RPMI8226 (cell line): Measurements from ENCODE around the gene PIGB.
"Not testable (repeated sequence)": the region's sequence is repeated elsewhere in the genome, so short reads cannot be mapped to it uniquely, and the experiment has no call there.

Experiments used
- DNase-seq: peaks from one replicate; pipeline ENCODE4 v3.0.0-alpha.2; 2015

The PIGB gene

DNA sequence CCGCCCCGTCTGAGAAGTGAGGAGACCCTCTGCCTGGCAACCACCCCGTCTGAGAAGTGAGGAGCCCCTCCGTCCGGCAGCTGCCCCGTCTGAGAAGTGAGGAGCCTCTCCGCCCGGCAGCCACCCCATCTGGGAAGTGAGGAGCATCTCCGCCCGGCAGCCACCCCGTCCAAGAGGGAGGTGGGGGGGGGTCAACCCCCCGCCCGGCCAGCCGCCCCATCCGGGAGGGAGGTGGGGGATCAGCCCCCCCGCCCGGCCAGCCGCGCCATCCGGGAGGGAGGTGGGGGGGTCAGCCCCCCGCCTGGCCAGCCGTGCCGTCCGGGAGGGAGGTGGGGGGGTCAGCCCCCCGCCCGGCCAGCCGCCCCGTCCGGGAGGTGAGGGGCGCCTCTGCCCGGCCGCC lies 16.2 kb upstream of the PIGB start:
- not testable (repeated sequence) for DNase-seq

- DNase-seq: peak; percentile 49
These were observed 665 bp downstream of the PIGB start for GRCh38 chr15:55319537-55320237.

- no peak for DNase-seq
These were observed 1.2 kb downstream of the PIGB start for GRCh38 chr15:55320238-55320550.

DNA sequence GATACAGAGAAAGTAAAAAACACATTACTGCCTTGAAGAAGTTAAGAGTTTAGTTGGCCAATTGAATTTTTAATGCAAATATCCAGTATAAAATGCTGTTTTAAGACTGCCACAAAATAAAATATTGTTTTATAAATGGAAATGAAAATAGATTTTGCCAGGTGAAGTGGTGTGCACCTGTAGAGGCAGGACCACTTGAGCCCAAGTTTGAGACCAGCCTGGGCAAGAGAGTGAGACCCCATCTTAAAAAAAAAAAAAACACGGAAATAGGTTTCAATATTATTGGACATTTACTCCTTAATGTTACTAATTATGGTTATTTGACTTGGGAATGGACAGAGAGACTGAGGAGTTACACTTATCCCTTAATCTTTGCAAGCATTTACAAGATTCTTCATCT lies 1.9 kb downstream of the PIGB start:
- DNase-seq: no peak

GRCh38 chr15:55322467-55322866 lies 3.4 kb downstream of the PIGB start:
- no peak for DNase-seq

DNA sequence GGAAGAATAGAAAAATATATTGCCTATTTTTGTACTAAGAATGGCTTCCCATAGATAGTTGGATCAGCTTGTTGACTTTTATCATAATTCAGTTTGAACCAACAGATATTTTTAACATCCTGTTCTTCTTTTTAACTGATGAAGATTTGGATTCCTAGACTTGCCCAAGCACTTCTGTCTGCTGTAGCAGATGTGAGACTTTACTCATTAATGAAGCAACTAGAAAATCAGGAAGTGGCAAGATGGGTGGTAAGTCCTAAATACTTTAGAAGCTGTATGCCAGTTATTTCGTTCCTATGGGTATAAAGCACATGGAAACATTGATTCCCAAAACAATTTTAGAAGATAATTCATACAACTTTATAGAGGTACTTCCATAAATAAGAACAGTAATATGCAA lies 8.4 kb downstream of the PIGB start:
- DNase-seq: no peak

DNA sequence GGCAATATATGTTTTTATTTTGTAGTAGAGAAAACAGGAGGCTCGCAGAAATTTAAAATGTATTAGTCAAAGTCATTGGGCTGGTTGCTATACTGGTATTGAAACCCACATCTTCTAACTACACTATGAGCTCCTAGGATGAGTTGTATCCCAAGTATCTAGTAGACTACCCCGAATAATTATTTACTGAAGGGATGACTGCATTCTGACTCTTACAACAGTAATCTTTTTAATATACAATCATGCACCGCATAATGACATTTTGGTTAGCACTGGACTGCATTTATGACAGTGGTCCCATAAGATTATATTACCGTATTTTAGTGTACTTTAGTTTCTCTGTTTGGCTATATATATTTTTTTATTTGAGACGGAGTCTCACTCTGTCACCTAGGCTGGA lies 15.3 kb downstream of the PIGB start:
- DNase-seq: no peak

DNA sequence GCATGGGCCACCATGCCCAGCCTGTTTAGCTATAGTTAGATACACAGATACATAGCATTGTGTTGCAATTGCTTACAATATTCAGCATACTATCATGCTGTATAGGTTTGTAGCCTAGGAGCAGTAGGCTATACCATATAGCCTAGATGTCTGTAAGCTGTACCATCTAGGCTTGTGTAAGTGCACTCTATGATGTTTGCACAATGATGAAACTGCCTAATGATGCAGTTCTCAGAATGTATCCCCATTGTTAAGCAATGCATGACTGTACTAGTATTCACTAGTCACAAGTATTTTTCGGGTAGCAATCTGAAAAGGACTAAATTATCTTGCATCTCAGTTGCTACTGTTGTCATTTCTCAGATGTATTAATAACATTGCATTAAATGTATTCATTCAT lies 16.0 kb downstream of the PIGB start:
- no peak for DNase-seq

GRCh38 chr15:55337160-55337559 lies 18.1 kb downstream of the PIGB start:
- DNase-seq: no peak

GRCh38 chr15:55343168-55343567 lies 24.1 kb downstream of the PIGB start:
- DNase-seq: no peak

GRCh38 chr15:55344206-55344605 lies 25.2 kb downstream of the PIGB start:
- DNase-seq: no peak

DNA sequence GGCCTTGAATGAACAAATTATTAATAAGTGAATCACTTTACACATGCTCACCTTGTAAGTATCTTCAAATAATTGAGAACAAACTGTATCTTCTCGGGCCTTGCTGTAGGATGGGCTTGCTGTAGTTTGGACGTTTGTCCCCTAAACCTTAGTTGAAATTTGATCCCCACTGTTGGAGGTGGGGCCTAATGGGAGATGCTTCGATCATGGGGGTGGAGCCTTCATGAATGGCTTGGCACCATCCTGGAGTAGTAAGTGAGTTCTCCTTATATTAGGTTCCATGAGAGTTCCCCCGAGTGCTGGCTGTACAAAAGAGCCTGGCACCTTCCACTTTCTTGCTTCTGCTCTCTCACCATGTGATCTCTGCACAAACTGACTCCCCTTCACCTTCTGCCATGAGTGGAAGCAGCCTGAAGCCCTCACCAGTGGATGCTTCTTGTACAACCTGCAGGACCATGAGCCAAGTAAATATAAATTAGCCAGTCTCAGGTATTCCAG lies 29.3 kb downstream of the PIGB start:
- no peak for DNase-seq

DNA sequence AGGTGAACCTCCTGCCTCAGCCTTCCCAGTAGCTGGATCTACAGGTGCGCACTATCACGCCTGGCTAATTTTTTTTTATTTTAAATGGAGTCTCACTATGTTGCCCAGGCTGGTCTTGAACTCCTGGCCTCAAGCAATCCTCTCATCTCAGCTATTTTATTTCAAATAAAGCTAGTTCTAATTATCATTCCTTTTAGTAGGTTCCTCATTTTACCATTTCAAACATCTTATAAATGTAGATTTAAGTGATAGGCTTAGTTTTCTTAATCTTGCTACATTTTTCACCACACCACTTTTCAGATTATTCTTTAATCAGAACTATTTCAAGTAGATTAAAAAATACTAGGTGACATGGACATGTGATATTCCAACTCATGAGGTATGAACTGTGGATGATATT lies 30.3 kb downstream of the PIGB start:
- no peak for DNase-seq

DNA sequence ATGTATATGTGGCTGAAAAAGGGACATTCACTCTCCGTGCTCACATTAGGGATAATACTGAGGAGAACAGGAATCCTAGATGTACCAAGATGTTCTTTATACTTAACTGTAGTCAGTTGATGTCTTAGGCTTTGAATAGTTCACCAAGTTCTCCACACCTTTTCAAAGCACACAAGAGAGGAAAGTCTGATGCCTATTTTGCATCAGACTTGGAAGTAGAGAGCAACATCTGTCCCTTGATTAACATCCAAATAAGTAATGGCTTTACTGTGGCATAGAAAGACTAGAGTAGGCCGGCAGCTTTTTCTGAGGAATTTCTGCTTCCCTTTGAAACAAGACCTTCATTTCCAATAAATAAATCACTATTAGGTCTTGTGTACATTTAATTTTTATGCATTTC lies 34.0 kb downstream of the PIGB start:
- no peak for DNase-seq

GRCh38 chr15:55356985-55357585 lies 38.1 kb downstream of the PIGB start:
- no peak for DNase-seq

DNA sequence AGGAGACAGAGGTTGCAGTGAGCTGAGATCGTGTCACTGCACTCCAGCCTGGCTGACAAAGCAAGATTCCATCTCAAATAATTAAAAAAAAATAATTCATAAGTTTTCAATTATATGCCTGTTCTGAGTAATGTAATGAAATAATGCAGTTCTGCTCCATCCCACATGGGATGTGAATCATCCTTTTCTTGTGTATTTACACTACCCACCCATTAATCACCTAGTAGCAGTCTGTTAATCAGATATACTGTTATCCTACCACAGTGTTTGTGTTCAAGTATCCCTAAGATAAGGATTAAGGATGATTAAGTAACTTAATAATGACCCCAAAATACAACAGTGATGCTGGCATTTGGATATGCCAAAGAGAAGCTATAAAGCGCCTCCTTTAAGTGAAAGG lies 38.8 kb downstream of the PIGB start:
- no peak for DNase-seq

DNA sequence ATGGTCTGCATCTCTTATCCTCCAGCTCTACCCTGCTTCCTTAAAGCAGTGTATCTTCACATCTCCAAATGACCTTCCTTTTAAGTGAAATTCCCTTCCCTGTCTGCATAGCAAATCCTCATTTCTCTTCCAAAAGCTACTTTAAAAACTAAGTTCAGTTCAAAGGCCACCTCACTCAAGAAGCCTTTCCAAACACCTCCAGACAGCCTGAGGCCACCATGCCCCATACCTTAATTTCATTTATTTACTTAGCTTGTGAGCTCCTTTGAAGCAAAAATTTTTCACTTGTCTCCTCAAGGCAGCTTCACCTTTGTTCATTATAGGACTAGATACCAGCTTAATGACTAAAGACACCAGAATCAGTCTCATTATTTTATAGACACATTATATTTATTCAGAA lies 39.4 kb downstream of the PIGB start:
- no peak for DNase-seq

DNA sequence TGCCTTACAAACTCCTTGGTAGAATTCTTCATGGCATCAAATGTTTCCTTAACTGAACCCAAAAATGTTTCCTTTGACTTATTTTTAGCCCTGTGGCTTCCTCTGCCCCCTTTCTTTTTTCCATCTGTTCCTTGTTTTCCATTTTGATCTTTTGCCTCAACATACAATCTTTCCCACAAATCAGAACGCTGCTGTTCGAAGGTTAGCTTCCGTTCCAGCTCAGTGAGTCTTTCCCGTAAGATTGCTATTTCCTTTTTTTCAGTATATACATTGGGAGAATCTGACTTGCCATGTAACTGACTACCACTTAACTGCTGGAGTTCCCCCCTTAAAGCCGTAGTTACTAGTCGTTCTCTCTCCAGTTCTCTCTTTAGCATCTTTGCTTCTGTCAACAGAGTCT lies 41.2 kb downstream of the PIGB start:
- DNase-seq: no peak

DNA sequence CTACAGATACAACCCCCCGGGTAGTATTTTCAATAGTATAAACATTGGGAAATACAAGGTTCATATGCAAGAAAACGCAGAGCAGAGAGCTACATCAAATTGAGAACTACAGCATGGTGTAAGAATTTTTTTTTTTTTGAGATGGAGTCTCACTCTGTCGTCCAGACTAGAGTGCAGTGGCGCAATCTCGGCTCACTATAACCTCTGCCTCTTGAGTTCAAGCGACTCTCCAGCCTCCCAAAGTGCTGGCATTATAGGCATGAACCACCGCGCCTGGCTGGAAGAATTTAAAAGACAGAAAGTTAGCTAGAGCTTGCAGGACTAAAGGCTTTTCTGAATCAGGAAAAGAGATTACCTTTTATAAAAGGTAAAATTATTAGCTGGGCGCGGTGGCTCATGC lies 42.0 kb downstream of the PIGB start:
- no peak for DNase-seq

- no peak for DNase-seq
These were observed 43.6 kb downstream of the PIGB start for GRCh38 chr15:55362641-55363040.

DNA sequence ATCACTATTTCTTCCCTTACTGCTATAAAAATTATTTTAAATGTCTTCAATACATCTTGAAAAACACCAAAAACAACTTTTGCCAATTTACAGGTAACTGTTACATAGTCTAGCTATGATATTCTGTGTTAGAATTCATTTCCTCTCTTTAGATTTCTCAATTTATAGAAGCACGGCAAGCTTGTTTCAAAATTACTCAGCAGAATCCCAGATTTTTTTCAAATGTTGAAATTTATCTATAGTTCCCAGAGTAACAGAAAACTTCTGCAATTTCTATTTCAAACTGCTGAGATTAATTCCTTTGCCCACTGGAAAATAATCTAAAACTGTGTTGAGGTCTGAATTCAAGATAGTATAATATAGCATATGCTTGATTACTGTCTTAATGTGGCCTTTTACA lies 48.0 kb downstream of the PIGB start:
- DNase-seq: no peak

- DNase-seq: no peak
These were observed 53.8 kb downstream of the PIGB start for GRCh38 chr15:55372701-55373440.

GRCh38 chr15:55379095-55379494 lies 60.1 kb downstream of the PIGB start:
- no peak for DNase-seq

- no peak for DNase-seq
These were observed 62.6 kb downstream of the PIGB start for GRCh38 chr15:55381595-55381994.
